Stimulated activated CD8-positive, alpha-beta memory T cell treated with anti-CD3 and anti-CD28 coated beads, Interleukin-7, amount 100 ng/mL, for 48 hours (primary cell): Measurements from ENCODE around the gene MCL1.

Experiments used
- DNase-seq, 2 donors: peaks; one replicate each; pipeline ENCODE4 v3.0.0-alpha.2; 2020; ENCODE audit warnings: low read depth in 1 of 2; ENCODE audit errors: extremely low read depth in 1 of 2

Gene MCL1

GRCh38 chr1:150558303-150558704 lies 21.1 kb downstream of the MCL1 start:
- DNase-seq: no peak

- no peak for DNase-seq
Measured at GRCh38 chr1:150557813-150558212, 21.6 kb downstream of the MCL1 start.

GRCh38 chr1:150557065-150557600 lies 22.3 kb downstream of the MCL1 start:
- DNase-seq: no peak

- DNase-seq: no peak
Measured at GRCh38 chr1:150555971-150556865, 23.2 kb downstream of the MCL1 start.

GRCh38 chr1:150555198-150555970 lies 24.0 kb downstream of the MCL1 start:
- no peak for DNase-seq

GRCh38 chr1:150554086-150554452 lies 25.3 kb downstream of the MCL1 start:
- no peak for DNase-seq

- no peak for DNase-seq
Measured at GRCh38 chr1:150553392-150554085, 25.9 kb downstream of the MCL1 start.

GRCh38 chr1:150552911-150553289 lies 26.5 kb downstream of the MCL1 start:
- no peak for DNase-seq

GRCh38 chr1:150552128-150552910 lies 27.1 kb downstream of the MCL1 start:
- DNase-seq: no peak

GRCh38 chr1:150551784-150552127 lies 27.7 kb downstream of the MCL1 start:
- DNase-seq: no peak

GRCh38 chr1:150551051-150551783 lies 28.2 kb downstream of the MCL1 start:
- no peak for DNase-seq

- DNase-seq: no peak
Measured at GRCh38 chr1:150550222-150551050, 29.0 kb downstream of the MCL1 start.

- DNase-seq: no peak
Measured at GRCh38 chr1:150549496-150550221, 29.8 kb downstream of the MCL1 start.

- DNase-seq: no peak
Measured at GRCh38 chr1:150548632-150549495, 30.5 kb downstream of the MCL1 start, which contains the start of gene ADAMTSL4. Gene ADAMTSL4, plus strand, starts transcription at chr1:150549408. Its CDS starts 2,881 bp downstream, at chr1:150552289.

- DNase-seq: no peak
Measured at GRCh38 chr1:150548324-150548631, 31.1 kb downstream of the MCL1 start.

GRCh38 chr1:150546294-150546937 lies 33.0 kb downstream of the MCL1 start:
- no peak for DNase-seq

- no peak for DNase-seq
Measured at GRCh38 chr1:150545486-150546032, 33.9 kb downstream of the MCL1 start.
